ENCODE results near the gene PPP1R12C.

GRCh38 chr19:55071913-55072312 lies 45.5 kb downstream of the PPP1R12C start:
- TF ChIP-seq POLR2A (IDR thresholded peaks at IDR 0.05): no peak
- TF ChIP-seq CTCF (IDR thresholded peaks at IDR 0.05): no peak
